GM12878 (cell line): ENCODE data around the gene XPNPEP1. TPM values are rescaled to one million over a fixed set of nuclear protein-coding genes. Genes with fewer than 3 reads are reported as not detected.

Source experiments
- CBX3 ChIP-seq: fragments of 200-600 bp; sonication (generic); IDR thresholded peaks from 2 replicates; pipeline ENCODE4 v1.6.1; 2016; ENCODE audit warnings: low read depth, borderline replicate concordance
- IKZF1 ChIP-seq: fragments of 450-650 bp; conservative IDR thresholded peaks from 2 replicates; pipeline ENCODE4 v1.6.1; 2017; ENCODE audit warnings: antibody characterized with exemption, mild to moderate bottlenecking
- POU2F2 ChIP-seq: IDR thresholded peaks from 3 replicates; pipeline ENCODE4 v1.6.1; 2011; ENCODE audit warnings: low read depth, mild to moderate bottlenecking, low read length, borderline replicate concordance
- RAD51 ChIP-seq: fragments of 450-650 bp; IDR thresholded peaks from 2 replicates; pipeline ENCODE4 v1.6.1; 2016; ENCODE audit warnings: moderate library complexity, mild to moderate bottlenecking, inconsistent platforms
- STAT1 ChIP-seq: fragments of 450-650 bp; conservative IDR thresholded peaks from 2 replicates; pipeline ENCODE4 v1.6.1; 2014; ENCODE audit warnings: antibody characterized with exemption, mild to moderate bottlenecking
- polyA plus RNA-seq, 11 experiments: library from polyadenylated mRNA; depleted of rRNA in 4 of 11; unstranded in 6 of 11; stranded (reverse) in 5 of 11; fragments of >200 nt; fragmentation: Nextera tagmentation in 4 of 11; fragmentation: Illumina TruSeq in 1 of 11; extraction: Ambion mirVana in 4 of 11; extraction: Trizol in 1 of 11; gene quantifications; 1 replicate in 1 of 11; 2 replicates in 10 of 11; pipeline versions ENCODE4 v1.2.1 to v1.2.3, GENCODE V29; 2011 to 2016; ENCODE audit warnings: inconsistent platforms in 2 of 11, missing spikeins in 2 of 11, low read depth in 1 of 11
- total RNA-seq, 4 experiments: library from RNA; depleted of rRNA in 3 of 4; stranded (reverse); fragments of >200 nt in 3 of 4; fragmentation: Illumina TruSeq in 1 of 4; extraction: Trizol in 1 of 4; gene quantifications; 2 replicates each; pipeline versions ENCODE4 v1.2.1 to v1.2.3, GENCODE V29; 2013 to 2021
- TF ChIP-seq, protein P1 (sequence below): IDR thresholded peaks from 2 replicates; pipeline ENCODE4 v1.6.1; 2012; ENCODE audit warnings: mild to moderate bottlenecking, low read depth, low read length
- TF ChIP-seq, protein P2 (sequence below): fragments of 450-650 bp; formaldehyde crosslinking; IDR thresholded peaks from 2 replicates; pipeline ENCODE4 v1.4.0; 2022; ENCODE audit warnings: mild to moderate bottlenecking, moderate library complexity
- TF ChIP-seq, protein P3 (sequence below): fragments of 150-350 bp; IDR thresholded peaks from 2 replicates; pipeline ENCODE4 v1.6.1; 2014; ENCODE audit warnings: mild to moderate bottlenecking, low read depth, low read length

Gene XPNPEP1
- total and polyA plus RNA-seq, 10 of the 15 experiments (the other 5 are each of a cell fraction or from before 2014, with no cell fraction given) = 22.7 to 108 (median 43.5) TPM

DNA sequence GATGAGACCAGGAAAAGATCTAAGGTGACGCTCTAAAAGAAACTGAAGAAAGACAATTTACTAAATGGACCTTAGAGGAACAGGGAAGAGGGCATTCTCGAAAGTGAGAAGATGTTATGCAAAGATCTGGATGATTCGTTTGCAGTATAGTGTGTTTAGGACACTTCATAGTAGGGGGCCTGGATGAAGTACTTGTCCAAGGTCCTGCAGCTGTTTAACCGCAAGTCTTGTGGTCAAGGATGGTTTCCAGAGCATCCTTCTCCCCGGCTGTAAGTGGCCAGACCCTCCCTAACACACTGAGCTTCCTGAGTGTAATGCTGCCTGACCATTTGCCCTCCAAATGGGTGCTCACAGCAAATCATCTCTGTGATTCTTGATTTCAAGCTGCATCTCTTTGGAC is 101.6 kb downstream of the XPNPEP1 start (continued):
- TF ChIP-seq, protein P1, sequence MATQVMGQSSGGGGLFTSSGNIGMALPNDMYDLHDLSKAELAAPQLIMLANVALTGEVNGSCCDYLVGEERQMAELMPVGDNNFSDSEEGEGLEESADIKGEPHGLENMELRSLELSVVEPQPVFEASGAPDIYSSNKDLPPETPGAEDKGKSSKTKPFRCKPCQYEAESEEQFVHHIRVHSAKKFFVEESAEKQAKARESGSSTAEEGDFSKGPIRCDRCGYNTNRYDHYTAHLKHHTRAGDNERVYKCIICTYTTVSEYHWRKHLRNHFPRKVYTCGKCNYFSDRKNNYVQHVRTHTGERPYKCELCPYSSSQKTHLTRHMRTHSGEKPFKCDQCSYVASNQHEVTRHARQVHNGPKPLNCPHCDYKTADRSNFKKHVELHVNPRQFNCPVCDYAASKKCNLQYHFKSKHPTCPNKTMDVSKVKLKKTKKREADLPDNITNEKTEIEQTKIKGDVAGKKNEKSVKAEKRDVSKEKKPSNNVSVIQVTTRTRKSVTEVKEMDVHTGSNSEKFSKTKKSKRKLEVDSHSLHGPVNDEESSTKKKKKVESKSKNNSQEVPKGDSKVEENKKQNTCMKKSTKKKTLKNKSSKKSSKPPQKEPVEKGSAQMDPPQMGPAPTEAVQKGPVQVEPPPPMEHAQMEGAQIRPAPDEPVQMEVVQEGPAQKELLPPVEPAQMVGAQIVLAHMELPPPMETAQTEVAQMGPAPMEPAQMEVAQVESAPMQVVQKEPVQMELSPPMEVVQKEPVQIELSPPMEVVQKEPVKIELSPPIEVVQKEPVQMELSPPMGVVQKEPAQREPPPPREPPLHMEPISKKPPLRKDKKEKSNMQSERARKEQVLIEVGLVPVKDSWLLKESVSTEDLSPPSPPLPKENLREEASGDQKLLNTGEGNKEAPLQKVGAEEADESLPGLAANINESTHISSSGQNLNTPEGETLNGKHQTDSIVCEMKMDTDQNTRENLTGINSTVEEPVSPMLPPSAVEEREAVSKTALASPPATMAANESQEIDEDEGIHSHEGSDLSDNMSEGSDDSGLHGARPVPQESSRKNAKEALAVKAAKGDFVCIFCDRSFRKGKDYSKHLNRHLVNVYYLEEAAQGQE = no peak
- TF ChIP-seq, protein P2, sequence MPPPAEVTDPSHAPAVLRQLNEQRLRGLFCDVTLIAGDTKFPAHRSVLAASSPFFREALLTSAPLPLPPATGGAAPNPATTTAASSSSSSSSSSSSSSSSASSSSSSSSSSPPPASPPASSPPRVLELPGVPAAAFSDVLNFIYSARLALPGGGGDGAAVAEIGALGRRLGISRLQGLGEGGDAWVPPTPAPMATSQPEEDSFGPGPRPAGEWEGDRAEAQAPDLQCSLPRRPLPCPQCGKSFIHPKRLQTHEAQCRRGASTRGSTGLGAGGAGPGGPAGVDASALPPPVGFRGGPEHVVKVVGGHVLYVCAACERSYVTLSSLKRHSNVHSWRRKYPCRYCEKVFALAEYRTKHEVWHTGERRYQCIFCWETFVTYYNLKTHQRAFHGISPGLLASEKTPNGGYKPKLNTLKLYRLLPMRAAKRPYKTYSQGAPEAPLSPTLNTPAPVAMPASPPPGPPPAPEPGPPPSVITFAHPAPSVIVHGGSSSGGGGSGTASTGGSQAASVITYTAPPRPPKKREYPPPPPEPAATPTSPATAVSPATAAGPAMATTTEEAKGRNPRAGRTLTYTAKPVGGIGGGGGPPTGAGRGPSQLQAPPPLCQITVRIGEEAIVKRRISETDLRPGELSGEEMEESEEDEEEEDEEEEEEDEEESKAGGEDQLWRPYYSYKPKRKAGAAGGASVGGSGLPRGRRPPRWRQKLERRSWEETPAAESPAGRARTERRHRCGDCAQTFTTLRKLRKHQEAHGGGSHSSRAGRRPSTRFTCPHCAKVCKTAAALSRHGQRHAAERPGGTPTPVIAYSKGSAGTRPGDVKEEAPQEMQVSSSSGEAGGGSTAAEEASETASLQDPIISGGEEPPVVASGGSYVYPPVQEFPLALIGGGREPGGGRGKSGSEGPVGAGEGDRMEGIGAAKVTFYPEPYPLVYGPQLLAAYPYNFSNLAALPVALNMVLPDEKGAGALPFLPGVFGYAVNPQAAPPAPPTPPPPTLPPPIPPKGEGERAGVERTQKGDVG = no peak
- TF ChIP-seq IKZF1 = no peak
- TF ChIP-seq, protein P3, sequence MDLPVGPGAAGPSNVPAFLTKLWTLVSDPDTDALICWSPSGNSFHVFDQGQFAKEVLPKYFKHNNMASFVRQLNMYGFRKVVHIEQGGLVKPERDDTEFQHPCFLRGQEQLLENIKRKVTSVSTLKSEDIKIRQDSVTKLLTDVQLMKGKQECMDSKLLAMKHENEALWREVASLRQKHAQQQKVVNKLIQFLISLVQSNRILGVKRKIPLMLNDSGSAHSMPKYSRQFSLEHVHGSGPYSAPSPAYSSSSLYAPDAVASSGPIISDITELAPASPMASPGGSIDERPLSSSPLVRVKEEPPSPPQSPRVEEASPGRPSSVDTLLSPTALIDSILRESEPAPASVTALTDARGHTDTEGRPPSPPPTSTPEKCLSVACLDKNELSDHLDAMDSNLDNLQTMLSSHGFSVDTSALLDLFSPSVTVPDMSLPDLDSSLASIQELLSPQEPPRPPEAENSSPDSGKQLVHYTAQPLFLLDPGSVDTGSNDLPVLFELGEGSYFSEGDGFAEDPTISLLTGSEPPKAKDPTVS = no peak
- TF ChIP-seq STAT1 = no peak
- no peak for TF ChIP-seq CBX3
- no peak for TF ChIP-seq RAD51
- TF ChIP-seq POU2F2 = no peak
